M059J (cell line): ENCODE measurements around the gene PI4K2A. TPM values are rescaled to one million over a fixed set of nuclear protein-coding genes. Genes with fewer than 3 reads are reported as not detected.

ENCODE experiments used
- total RNA-seq: library from RNA; depleted of rRNA; stranded (reverse); fragments of >200 nt; shearing (Covaris generic); gene quantifications from 2 replicates; pipeline ENCODE4 v1.2.3, GENCODE V29; 2014; rRNA removed

PI4K2A gene
- total RNA-seq, 1 experiment from 2014 or later, result 31.2 TPM

Other genes with a start within 250 kb of the PI4K2A start
- gene RRP12, start 239.3 kb upstream of the PI4K2A start, total RNA-seq, result 10.2 and 19.3 TPM in 2 replicates
- 949 and 1,198 TPM in 2 replicates for gene PGAM1, start 214.5 kb upstream of the PI4K2A start, total RNA-seq
- gene EXOSC1, start 194.7 kb upstream of the PI4K2A start, total RNA-seq, result 68.9 and 69.3 TPM in 2 replicates
- gene ZDHHC16, start 194.5 kb upstream of the PI4K2A start, total RNA-seq, result 63.3 and 67.8 TPM in 2 replicates
- 68.0 and 71.8 TPM in 2 replicates for gene MMS19, start 142.2 kb upstream of the PI4K2A start, total RNA-seq
- 21.8 and 40.5 TPM in 2 replicates for gene UBTD1, start 141.7 kb upstream of the PI4K2A start, total RNA-seq
- gene ANKRD2, start 67.9 kb upstream of the PI4K2A start, total RNA-seq, result not detected in 2 replicates
- 0.12 and 0.71 TPM in 2 replicates for gene HOGA1, start 56.3 kb upstream of the PI4K2A start, total RNA-seq
- gene C10orf62, start 51.0 kb upstream of the PI4K2A start, total RNA-seq, result not detected in 2 replicates
- 3.8 and 5.9 TPM in 2 replicates for gene MORN4, start 7.2 kb upstream of the PI4K2A start, total RNA-seq
- 13.3 and 20.6 TPM in 2 replicates for gene AVPI1, start 46.6 kb downstream of the PI4K2A start, total RNA-seq
- 24.8 and 46.3 TPM in 2 replicates for gene MARVELD1, start 73.1 kb downstream of the PI4K2A start, total RNA-seq
- gene ZFYVE27, start 96.5 kb downstream of the PI4K2A start, total RNA-seq, result 9.0 and 19.2 TPM in 2 replicates
- gene SFRP5, start 131.3 kb downstream of the PI4K2A start, total RNA-seq, result not detected in 2 replicates
- gene GOLGA7B, start 209.2 kb downstream of the PI4K2A start, total RNA-seq, result not detected in 2 replicates